ENCODE results near the gene PRKAG2.

Gene PRKAG2

GRCh38 chr7:151789380-151789947, 87.5 kb downstream of the PRKAG2 start:
- peaks cover 4% of the 10 kb centered on the region; the same call in 1 of the 2 replicates for H3K4me1 ChIP-seq
- TF ChIP-seq CTCF (IDR thresholded peaks at IDR 0.05; ENCODE audit: low read depth, low read length), result no peak
- no peaks in the 10 kb centered on the region for H3K36me3 ChIP-seq
- DNase-seq, result no peak
- H3K4me3 ChIP-seq (ENCODE audit: low read depth, low read length), result no peak overlapping the region
- H3K9me3 ChIP-seq, result no peaks in the 10 kb centered on the region
- no peaks in the 10 kb centered on the region for H3K27me3 ChIP-seq

GRCh38 chr7:151787348-151787747, 89.6 kb downstream of the PRKAG2 start:
- DNase-seq, result no peak
- Histone ChIP-seq H3K4me1 (peaks cover 4% of the 10 kb centered on the region; the same call in 1 of the 2 replicates), H3K4me3 (ENCODE audit: low read depth, low read length) (no peak overlapping the region), H3K9me3 (no peaks in the 10 kb centered on the region), H3K27me3 (no peaks in the 10 kb centered on the region), H3K36me3 (no peaks in the 10 kb centered on the region)
- TF ChIP-seq CTCF (IDR thresholded peaks at IDR 0.05; ENCODE audit: low read depth, low read length), result no peak

- H3K4me3 ChIP-seq (ENCODE audit: low read depth, low read length), result no peak overlapping the region
- no peaks in the 10 kb centered on the region for H3K36me3 ChIP-seq
- no peak for DNase-seq
- no peak for TF ChIP-seq CTCF (IDR thresholded peaks at IDR 0.05; ENCODE audit: low read depth, low read length)
- H3K4me1 ChIP-seq, result peaks cover 4% of the 10 kb centered on the region; the same call in 1 of the 2 replicates
- H3K9me3 ChIP-seq, result no peaks in the 10 kb centered on the region
- no peaks in the 10 kb centered on the region for H3K27me3 ChIP-seq
Measured at GRCh38 chr7:151786936-151787335, 90.0 kb downstream of the PRKAG2 start.

GRCh38 chr7:151786241-151786640, 90.7 kb downstream of the PRKAG2 start:
- peaks cover 4% of the 10 kb centered on the region; the same call in 1 of the 2 replicates for H3K4me1 ChIP-seq
- no peaks in the 10 kb centered on the region for H3K36me3 ChIP-seq
- TF ChIP-seq CTCF (IDR thresholded peaks at IDR 0.05; ENCODE audit: low read depth, low read length), result no peak
- H3K27me3 ChIP-seq, result no peaks in the 10 kb centered on the region
- H3K9me3 ChIP-seq, result no peaks in the 10 kb centered on the region
- no peak for DNase-seq
- no peak overlapping the region for H3K4me3 ChIP-seq (ENCODE audit: low read depth, low read length)

- no peak overlapping the region for H3K4me3 ChIP-seq (ENCODE audit: low read depth, low read length)
- no peak for DNase-seq
- peaks cover under 1% of the 10 kb centered on the region; the same call in 1 of the 2 replicates for H3K4me1 ChIP-seq
- no peaks in the 10 kb centered on the region for H3K9me3 ChIP-seq
- H3K36me3 ChIP-seq, result no peaks in the 10 kb centered on the region
- H3K27me3 ChIP-seq, result no peaks in the 10 kb centered on the region
- no peak for TF ChIP-seq CTCF (IDR thresholded peaks at IDR 0.05; ENCODE audit: low read depth, low read length)
Measured at GRCh38 chr7:151785681-151785965, 91.3 kb downstream of the PRKAG2 start.

GRCh38 chr7:151784853-151785680, 91.8 kb downstream of the PRKAG2 start:
- Histone ChIP-seq H3K4me3 (ENCODE audit: low read depth, low read length) (no peak overlapping the region), H3K9me3 (no peaks in the 10 kb centered on the region), H3K36me3 (no peaks in the 10 kb centered on the region), H3K4me1 (no peaks in the 10 kb centered on the region), H3K27me3 (no peaks in the 10 kb centered on the region)
- TF ChIP-seq CTCF (IDR thresholded peaks at IDR 0.05; ENCODE audit: low read depth, low read length), result no peak
- peak; percentile 56 for DNase-seq

All from BE2C (cell line).